GM19438 (cell line): ENCODE results near the gene RGS14.

Experiments
- ATAC-seq: cut with Tn5 transposase; IDR thresholded peaks from one replicate; pipeline ENCODE4 v1.9.1; 2021; ENCODE audit warnings: low read depth; ENCODE audit not compliant: unreplicated experiment

RGS14 gene

DNA sequence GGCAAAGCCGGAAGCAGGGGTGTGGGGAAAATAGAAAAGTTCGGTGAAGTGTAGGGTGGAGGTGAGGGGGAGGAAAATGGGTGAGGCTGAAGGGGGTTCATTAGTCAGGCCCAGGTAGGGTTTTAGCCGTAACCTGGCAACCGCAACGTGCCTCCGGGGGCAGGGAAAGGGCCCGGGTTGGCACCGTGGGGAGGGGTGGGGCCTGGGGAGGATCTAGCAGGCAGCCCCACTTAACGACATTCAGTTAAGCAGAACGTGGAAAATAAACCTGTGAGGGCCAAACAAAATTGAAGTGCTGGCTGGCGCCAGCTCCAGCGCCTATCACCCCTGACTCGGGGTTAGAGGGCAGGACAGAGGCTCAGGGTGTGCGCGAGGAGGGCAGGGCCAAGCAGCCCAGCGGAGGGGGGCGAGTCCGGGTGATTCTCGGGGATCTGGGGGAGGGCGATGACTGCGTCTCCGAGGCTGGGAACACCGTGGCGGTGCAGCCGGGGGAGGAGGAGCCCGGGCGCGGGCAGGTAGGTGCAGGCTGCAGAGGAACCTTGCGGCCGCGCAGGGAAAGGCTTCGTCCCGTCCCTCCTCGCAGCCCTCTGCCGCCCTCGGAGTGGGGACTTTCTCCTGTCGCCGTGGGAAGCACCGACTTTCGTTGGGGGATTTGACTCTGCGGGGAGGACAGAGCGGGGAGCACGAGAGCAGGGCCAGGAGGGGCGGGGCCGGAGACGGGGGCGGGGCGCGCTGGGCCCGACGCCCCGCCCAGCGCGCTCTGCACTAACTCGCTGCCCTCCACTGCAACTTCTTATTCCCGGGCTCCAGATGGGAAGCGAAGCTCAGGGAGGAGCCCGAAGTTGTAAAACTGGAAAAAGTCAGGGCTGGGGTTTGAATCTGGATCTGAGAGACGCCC, 5.1 kb downstream of the RGS14 start:
- no peak for ATAC-seq

GRCh38 chr5:177363565-177363964, 5.8 kb downstream of the RGS14 start:
- ATAC-seq = no peak

- ATAC-seq = no peak
These were observed 6.6 kb downstream of the RGS14 start for GRCh38 chr5:177364159-177364962.

DNA sequence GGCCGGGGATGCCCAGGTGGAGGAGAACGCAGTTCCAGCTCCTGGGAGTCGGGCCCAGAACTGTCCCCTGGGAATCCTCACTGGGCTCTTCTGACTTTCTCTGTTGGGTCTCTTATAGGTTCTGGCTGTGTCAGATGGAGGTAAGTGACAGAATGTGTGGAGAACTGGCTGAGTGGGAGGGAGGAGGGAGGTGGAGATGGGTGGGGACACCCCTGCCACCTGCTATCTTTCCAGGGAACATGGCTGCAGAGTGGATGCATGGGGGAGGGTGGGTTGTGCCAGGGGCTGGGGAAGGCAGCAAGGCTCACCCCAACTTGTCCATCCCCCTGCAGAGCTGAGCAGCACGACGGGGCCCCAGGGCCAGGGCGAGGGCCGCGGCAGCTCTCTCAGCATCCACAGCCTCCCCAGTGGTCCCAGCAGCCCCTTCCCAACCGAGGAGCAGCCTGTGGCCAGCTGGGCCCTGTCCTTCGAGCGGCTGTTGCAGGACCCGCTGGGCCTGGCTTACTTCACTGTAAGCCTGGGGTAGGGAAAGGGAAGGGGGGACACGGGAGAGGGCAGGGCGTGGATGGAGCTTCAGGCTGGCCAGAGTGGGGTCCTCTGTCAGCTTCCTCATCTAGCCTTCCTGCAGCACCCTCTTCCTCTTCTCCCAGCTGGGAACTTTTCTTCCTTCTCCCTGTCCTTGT, 8.3 kb downstream of the RGS14 start:
- ATAC-seq = no peak

- ATAC-seq = no peak
These were observed 9.0 kb downstream of the RGS14 start for GRCh38 chr5:177366528-177367322.

GRCh38 chr5:177367323-177367848, 9.7 kb downstream of the RGS14 start:
- no peak for ATAC-seq

DNA sequence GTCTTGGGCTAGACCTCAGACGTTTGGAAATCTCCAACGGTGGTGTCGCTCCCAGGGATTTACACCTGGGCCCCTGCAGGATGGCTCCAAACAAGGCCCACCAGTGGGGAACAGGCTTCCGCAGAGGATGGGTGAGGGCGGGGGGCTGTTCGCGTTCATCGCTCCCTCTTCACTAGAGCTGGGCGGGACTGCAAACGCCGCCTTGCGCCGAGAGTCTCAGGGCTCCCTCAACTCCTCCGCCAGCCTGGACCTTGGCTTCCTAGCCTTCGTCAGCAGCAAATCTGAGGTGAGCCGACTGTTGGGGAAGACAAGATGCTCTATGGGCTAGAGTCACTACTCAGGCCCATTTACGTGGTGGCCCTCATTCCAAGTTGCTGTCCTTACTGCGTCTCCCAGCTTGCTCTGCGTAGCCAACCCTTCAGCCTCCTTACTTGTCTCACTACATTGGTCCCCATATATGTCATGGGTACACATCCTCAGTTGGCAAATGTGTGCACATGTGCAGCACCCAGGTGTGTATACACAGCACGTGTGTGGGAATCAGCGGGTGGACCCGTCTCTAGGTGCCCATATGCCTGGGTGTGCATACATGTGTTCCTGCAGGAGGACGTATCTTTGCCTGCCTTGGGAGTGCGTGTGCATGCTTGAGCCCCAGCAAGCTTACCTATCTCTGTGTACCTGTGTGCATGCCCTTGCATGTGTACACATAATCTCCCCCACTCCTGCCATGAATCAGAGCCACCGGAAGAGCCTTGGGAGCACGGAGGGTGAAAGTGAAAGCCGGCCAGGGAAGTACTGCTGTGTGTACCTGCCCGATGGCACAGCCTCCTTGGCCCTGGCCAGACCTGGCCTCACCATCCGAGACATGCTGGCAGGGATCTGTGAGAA, 10.5 kb downstream of the RGS14 start:
- ATAC-seq = no peak

- no peak for ATAC-seq
These were observed 11.3 kb downstream of the RGS14 start for GRCh38 chr5:177368869-177369644.

DNA sequence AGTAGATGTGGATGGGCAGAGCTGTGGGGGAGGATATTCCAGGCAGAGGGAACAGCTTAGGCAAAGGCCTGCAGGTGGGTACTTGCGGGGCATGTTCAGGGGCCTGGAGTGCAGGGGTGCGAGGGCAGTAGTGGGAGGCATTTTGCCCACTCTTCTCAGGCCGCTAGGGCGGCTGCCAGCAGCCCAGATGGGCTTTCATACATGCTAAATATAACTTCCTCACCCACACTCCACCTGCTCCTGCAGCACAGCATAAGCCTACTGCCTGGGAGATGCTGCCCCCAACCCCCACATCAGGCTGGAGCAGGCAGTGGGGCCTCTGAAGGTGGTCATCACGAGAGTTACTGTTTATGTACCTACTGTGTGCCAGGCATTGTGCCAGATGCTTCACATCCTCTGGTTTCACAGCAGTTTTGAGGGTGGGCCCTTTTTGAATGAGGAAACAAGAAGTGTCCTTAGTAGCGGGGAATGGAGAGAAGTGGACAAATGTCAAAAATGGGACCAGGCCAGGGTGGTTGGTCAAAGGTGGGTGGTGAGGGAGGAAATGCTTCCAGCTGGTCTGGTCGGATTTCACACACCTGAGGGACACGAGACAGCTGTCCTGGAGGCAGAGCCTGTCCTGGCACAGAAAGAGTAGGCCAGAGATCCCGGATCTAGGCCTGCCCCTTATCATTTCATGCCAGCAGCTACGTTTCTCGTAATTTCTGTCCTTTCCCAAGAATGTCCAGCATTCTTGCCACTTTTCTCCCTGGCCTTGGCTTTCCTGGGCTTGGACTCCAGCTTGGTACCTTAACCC, 12.1 kb downstream of the RGS14 start:
- no peak for ATAC-seq

GRCh38 chr5:177370488-177371119, 12.9 kb downstream of the RGS14 start:
- ATAC-seq = peak; percentile 60

DNA sequence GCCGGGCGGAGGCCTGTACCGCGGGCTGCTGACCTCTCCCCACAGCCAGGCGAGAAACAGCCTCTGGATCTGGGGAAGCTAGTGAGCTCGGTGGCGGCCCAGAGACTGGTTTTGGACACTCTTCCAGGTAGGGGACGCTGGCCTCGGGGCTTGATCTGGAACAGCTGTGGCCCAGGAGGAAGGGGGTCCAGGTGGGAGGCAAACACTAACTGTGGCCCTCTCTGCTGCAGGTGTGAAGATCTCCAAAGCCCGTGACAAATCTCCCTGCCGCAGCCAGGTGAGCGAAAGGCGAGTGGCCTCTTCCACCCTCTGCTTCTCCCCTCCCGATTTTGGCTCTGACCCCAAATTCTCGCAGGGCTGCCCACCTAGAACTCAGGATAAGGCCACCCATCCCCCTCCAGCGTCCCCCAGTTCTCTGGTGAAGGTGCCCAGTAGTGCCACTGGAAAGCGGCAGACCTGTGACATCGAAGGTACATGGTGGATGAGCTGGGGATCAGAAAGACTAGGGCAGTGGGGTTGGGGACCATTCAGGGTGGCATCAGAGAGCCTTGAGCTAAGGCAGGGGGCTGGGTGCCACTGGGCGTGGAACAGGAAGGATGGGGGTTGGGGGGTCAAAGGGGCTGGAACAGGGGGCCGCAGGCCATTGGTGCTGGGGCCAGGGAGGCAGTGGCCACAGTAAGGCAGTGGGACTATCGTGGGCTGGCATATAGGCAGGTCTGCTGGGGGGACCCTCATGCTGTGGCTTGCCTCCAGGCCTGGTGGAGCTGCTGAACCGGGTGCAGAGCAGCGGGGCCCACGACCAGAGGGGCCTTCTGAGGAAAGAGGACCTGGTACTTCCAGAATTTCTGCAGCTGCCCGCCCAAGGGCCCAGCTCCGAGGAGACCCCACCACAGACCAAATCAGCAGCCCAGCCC, 13.7 kb downstream of the RGS14 start:
- ATAC-seq = no peak

DNA sequence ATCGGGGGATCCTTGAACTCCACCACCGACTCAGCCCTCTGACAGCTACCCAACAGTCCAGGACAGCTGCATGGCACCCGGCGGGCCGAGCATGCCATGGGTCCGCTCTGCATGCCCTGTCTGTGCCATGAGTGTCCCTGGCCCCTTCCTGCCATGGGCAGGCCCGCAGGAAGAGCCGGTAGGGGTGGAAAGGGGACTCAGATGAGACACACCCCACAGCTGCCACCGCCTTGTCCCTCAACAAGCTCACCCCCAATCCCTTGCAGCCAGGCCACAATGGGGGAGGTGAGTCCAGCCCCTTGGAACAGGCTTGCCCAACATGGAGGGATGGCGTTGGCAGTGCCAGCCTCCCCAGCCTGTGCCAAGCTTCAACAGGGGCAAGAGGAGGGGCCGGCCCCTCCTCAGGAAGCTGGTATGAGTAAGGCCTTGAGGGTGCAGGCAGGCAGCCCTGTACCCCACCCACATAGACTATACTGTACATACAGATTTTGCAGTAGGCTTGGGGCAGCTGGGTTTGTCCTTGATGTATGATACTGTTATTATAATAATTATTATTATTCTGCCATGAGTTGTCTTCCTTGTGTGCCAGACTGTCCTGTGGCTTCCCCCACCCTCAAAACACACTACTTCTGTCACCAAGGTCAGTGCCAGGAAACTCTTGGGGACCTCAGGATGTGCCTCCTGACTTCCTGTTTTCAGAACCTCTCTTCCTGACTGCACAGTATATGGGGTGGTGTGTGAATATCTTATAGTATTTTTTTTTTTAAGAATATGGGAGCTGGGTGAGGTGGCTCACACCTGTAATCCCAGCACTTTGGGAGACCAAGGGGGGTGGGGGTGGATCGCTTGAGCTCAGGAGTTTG, 14.5 kb downstream of the RGS14 start:
- ATAC-seq = no peak

DNA sequence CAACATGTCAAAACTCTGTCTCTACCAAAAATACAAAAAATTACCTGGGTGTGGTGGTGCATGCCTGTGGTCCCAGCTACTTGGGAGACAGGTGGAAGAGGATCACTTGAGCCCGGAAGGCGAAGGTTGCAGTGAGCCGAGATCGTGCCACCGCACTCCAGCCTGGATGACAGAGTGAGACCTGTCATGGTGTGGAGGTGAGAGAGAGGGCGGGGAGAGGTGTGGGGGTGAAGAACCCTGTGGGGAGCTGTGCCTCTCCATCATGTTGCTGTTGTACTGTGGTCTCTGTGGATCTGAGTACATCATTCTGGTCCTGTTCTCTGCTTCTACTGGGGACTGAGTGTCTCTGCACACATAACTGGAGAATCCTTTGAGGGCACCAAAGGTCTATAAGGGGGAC, 15.2 kb downstream of the RGS14 start:
- no peak for ATAC-seq

DNA sequence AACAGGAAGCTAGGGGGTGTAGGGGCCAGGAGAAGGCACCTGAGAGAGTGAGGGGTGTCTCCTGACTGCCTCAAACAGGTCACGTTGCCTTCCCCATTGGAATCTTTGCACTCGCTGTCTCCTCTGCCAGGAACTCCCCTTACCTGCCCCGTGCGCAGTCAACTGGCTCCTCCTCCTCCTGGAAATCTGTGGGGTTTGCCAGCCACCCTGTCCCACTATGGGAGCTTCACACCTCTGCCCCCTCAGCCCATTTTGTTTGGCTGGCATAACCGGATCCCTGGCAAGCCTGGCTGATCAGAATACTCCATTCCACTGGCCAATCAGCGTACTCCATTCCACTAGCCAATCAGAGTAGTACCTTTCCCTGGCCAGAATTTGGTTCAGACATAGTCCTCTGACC, 16.1 kb downstream of the RGS14 start:
- ATAC-seq = no peak

DNA sequence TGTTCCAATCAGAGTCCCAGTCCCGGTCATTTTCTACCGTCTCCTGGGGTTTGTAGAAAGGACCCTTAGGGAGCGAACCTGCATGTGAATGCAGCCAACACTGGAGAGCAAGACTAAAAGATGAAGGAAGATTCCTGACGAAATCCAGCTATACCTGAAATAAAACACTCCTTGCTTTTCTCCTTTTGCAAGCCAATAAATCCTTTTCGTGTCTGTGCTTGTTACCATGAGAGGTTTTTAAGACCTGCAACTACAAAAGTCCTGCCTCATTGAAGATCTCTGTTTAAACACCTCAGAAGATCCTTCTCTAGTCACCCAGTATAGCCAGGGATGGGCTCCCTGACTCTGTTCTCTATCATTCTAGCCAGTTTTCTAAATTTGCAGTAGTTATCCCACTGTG, 16.5 kb downstream of the RGS14 start:
- ATAC-seq = no peak
